Fibroblast of mammary gland (primary cell): ENCODE measurements around the gene GSTM5.
"Not testable (repeated sequence)": the region's sequence is repeated elsewhere in the genome, so short reads cannot be mapped to it uniquely, and the experiment has no call there.

Source experiments
- DNase-seq: peaks from one replicate; pipeline ENCODE4 v3.0.0-alpha.2; 2010; ENCODE audit warnings: low read depth
- H3K4me3 ChIP-seq: 2 replicates; pipeline ENCODE4 v1.5.1; 2011; ENCODE audit warnings: low read depth, mild to moderate bottlenecking, low read length, moderate library complexity; ENCODE audit not compliant: control insufficient read depth
- CTCF ChIP-seq: conservative IDR thresholded peaks from 2 replicates; pipeline ENCODE4 v1.5.1; 2011; ENCODE audit warnings: low read depth, low read length, inconsistent platforms; ENCODE audit not compliant: control insufficient read depth, insufficient read depth

Gene GSTM5

GRCh38 chr1:109762821-109763645 is 51.0 kb downstream of the GSTM5 start:
- DNase-seq, result peak; percentile 73
- no peak overlapping the region for H3K4me3 ChIP-seq
- TF ChIP-seq CTCF, result no peak

GRCh38 chr1:109763646-109764415 is 51.8 kb downstream of the GSTM5 start, which contains the start of gene EPS8L3:
TSS of gene EPS8L3 (minus strand) at chr1:109763923. CDS start at chr1:109761749, 2,174 bp downstream.
- no peak within 1 kb of the TSS for H3K4me3 ChIP-seq
- no peak for TF ChIP-seq CTCF
- no peak for DNase-seq

- no peak for DNase-seq
- H3K4me3 ChIP-seq, result no peak overlapping the region
- no peak for TF ChIP-seq CTCF
Measured at GRCh38 chr1:109764561-109765482, 52.8 kb downstream of the GSTM5 start.

GRCh38 chr1:109765483-109765815 is 53.4 kb downstream of the GSTM5 start:
- TF ChIP-seq CTCF, result no peak
- DNase-seq, result no peak
- no peak overlapping the region for H3K4me3 ChIP-seq

GRCh38 chr1:109765896-109766615 is 54.0 kb downstream of the GSTM5 start:
- DNase-seq, result no peak
- TF ChIP-seq CTCF, result no peak
- H3K4me3 ChIP-seq, result no peak overlapping the region

GRCh38 chr1:109766991-109767636 is 55.1 kb downstream of the GSTM5 start:
- not testable (repeated sequence) for H3K4me3 ChIP-seq, DNase-seq
